ENCODE measurements around the gene KLHL22.
"Not testable (repeated sequence)": the region's sequence is repeated elsewhere in the genome, so short reads cannot be mapped to it uniquely, and the experiment has no call there.

KLHL22 gene

DNA sequence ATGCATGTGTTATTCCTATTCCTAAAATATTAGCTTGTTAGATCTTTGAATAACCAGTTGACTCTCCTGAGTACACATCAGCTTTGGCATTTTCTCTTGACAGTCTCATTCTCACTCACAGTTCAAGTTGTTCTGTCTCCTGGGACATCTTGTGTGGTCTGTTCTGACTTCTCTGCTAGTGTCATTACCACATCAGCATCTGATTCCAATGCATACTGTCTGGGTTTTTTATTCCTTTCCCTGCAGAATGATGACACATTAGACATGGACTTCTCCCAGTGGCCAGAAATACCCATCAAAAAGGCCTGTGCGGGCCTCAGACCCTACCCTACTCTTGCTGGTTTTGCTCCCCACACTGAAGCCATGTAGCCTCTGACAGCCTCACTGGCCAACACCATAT, 99.0 kb downstream of the KLHL22 start:
- no peak for DNase-seq

DNA sequence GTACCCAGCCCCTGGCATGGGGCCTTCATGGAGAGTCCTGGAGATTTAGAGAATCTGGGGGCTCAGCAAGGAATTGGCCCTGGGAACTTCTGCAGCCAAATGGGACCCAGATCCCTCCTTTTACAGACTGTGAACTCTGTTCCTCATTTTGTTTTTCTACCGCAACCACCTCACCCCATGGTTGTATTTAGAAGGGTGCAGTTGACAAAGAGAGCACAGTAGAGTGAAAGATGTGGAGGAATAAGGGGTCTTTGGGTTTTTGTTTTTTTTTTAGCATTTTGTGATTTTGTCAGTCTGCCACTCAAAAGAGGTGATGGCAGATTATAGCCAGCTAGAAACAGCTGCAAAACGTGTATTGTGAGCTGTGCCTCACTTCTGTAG, 99.7 kb downstream of the KLHL22 start:
- no peak for DNase-seq

GRCh38 chr22:20395181-20395906, 100.3 kb downstream of the KLHL22 start:
- DNase-seq = no peak

- DNase-seq = peak; percentile 87
These were observed 101.7 kb downstream of the KLHL22 start, which contains the start of gene ZNF74 for GRCh38 chr22:20393705-20394476. ZNF74 (plus strand) TSS chr22:20394151; CDS start chr22:20394629, 478 bp downstream.

GRCh38 chr22:20392983-20393704, 102.5 kb downstream of the KLHL22 start:
- no peak for DNase-seq

- DNase-seq = not testable (repeated sequence)
These were observed 103.2 kb downstream of the KLHL22 start for GRCh38 chr22:20392365-20392881.

Measured in CD4-positive, alpha-beta T cell treated with Interleukin-10 for 1 hour (primary cell).